IMR-90 (cell line): ENCODE results near the gene CREB3L1. TPM values are rescaled to one million over a fixed set of nuclear protein-coding genes. Genes with fewer than 3 reads are reported as not detected.
"Not testable (repeated sequence)": the region's sequence is repeated elsewhere in the genome, so short reads cannot be mapped to it uniquely, and the experiment has no call there.

Source experiments
- ATAC-seq: fragments of 200-7000 bp; cut with Tn5 transposase; 2 replicates; pipeline ENCODE4 v1.9.1; 2020; ENCODE audit warnings: low read depth, mild to moderate bottlenecking, moderate library complexity
- BruUV-seq: library from RNA; stranded (reverse); fragments of 400-500 nt; replicated peaks from 2 replicates; lab custom pipeline; 2021; lab: Mats Ljungman, UMichigan
- CTCF ChIA-PET: fragments of 300-600 bp; formaldehyde crosslinking; extraction: SDS; loops from one replicate; lab custom pipeline; 2021; ENCODE audit warnings: antibody characterized with exemption; lab: Yijun Ruan, JAX
- POLR2A ChIA-PET: fragments of 300-600 bp; sonication (Branson Sonifier 250); formaldehyde crosslinking; loops from one replicate; lab custom pipeline; 2022; ENCODE audit warnings: antibody characterized with exemption; ENCODE audit not compliant: unreplicated experiment; lab: Charles Lee
- DNase-seq: peaks from one replicate; pipeline ENCODE4 v3.0.0; 2013
- H2AFZ ChIP-seq: replicated peaks from 2 replicates; pipeline ENCODE3; 2013; ENCODE audit warnings: low read length, mild to moderate bottlenecking; ENCODE audit not compliant: poor library complexity
- H2AK5ac ChIP-seq: 2 replicates; pipeline ENCODE4 v1.6.1; 2013; ENCODE audit warnings: low read depth, low read length, inconsistent platforms
- H2AK9ac ChIP-seq: replicated peaks from 2 replicates; pipeline ENCODE3; 2013; ENCODE audit warnings: mild to moderate bottlenecking, low read depth, low read length, moderate library complexity; ENCODE audit not compliant: poor library complexity
- H2BK120ac ChIP-seq: 2 replicates; pipeline ENCODE4 v1.6.1; 2013; ENCODE audit warnings: low read depth, low read length, inconsistent platforms
- H2BK15ac ChIP-seq: 3 replicates; pipeline ENCODE4 v1.6.1; 2013; ENCODE audit warnings: low read depth, low read length, inconsistent platforms
- H2BK20ac ChIP-seq: 2 replicates; pipeline ENCODE4 v1.6.1; 2013; ENCODE audit warnings: low read depth, mild to moderate bottlenecking, inconsistent platforms, low read length, moderate library complexity
- H2BK5ac ChIP-seq: 2 replicates; pipeline ENCODE4 v1.6.1; 2013; ENCODE audit warnings: mild to moderate bottlenecking, low read depth, low read length, inconsistent platforms; ENCODE audit not compliant: poor library complexity, severe bottlenecking
- H3K14ac ChIP-seq: replicated peaks from 2 replicates; pipeline ENCODE4 v1.6.1; 2013; ENCODE audit warnings: low read depth, low read length, inconsistent platforms
- H3K18ac ChIP-seq: 2 replicates; pipeline ENCODE4 v1.6.1; 2013; ENCODE audit warnings: low read depth, low read length, control low read depth
- H3K23ac ChIP-seq: 2 replicates; pipeline ENCODE4 v1.6.1; 2013; ENCODE audit warnings: low read depth, low read length, inconsistent platforms
- H3K27ac ChIP-seq: 2 replicates; pipeline ENCODE4 v1.5.1; 2013; ENCODE audit warnings: mild to moderate bottlenecking, control low read depth, low read length; ENCODE audit not compliant: insufficient read depth
- H3K27me3 ChIP-seq: 2 replicates; pipeline ENCODE4 v1.6.1; 2013; ENCODE audit warnings: low read length; ENCODE audit not compliant: control insufficient read depth, insufficient read depth
- H3K36me3 ChIP-seq: 2 replicates; pipeline ENCODE4 v1.6.1; 2013; ENCODE audit warnings: low read length, mixed read lengths; ENCODE audit not compliant: control insufficient read depth, insufficient read depth
- H3K4ac ChIP-seq: 2 replicates; pipeline ENCODE4 v1.6.1; 2013; ENCODE audit warnings: low read depth, low read length, inconsistent platforms
- H3K4me1 ChIP-seq: 2 replicates; pipeline ENCODE4 v1.6.1; 2013; ENCODE audit warnings: low read length, mixed read lengths; ENCODE audit not compliant: control insufficient read depth, insufficient read depth
- H3K4me2 ChIP-seq: 2 replicates; pipeline ENCODE4 v1.6.1; 2013; ENCODE audit warnings: low read depth, mild to moderate bottlenecking, control low read depth, low read length, moderate library complexity
- H3K4me3 ChIP-seq: 2 replicates; pipeline ENCODE4 v1.5.1; 2013; ENCODE audit warnings: low read depth, mild to moderate bottlenecking, control low read depth, low read length, moderate library complexity; ENCODE audit not compliant: insufficient read depth
- H3K56ac ChIP-seq: 2 replicates; pipeline ENCODE4 v1.6.1; 2013; ENCODE audit warnings: low read length, inconsistent platforms; ENCODE audit not compliant: insufficient read depth; ENCODE audit errors: extremely low read depth
- H3K79me1 ChIP-seq, 2 experiments: 2 replicates each; pipeline ENCODE4 v1.6.1; 2013; ENCODE audit warnings: low read length in 2 of 2, inconsistent platforms in 1 of 2, low read depth in 1 of 2
- H3K9ac ChIP-seq: 2 replicates; pipeline ENCODE4 v1.6.1; 2013; ENCODE audit warnings: low read depth, low read length, control low read depth
- H3K9me1 ChIP-seq: 2 replicates; pipeline ENCODE4 v1.6.1; 2013; ENCODE audit warnings: low read length, inconsistent platforms; ENCODE audit not compliant: insufficient read depth
- H3K9me3 ChIP-seq: 2 replicates; pipeline ENCODE4 v1.6.1; 2013; ENCODE audit warnings: low read length; ENCODE audit not compliant: control insufficient read depth, insufficient read depth
- H4K20me1 ChIP-seq: 2 replicates; pipeline ENCODE4 v1.6.1; 2013; ENCODE audit warnings: low read length, inconsistent platforms; ENCODE audit not compliant: insufficient read depth
- H4K5ac ChIP-seq: 2 replicates; pipeline ENCODE4 v1.6.1; 2013; ENCODE audit warnings: mild to moderate bottlenecking, low read depth, low read length, control low read depth
- H4K8ac ChIP-seq, 2 experiments: 2 replicates each; pipeline ENCODE4 v1.6.1; 2013; ENCODE audit warnings: low read depth in 2 of 2, low read length in 2 of 2, control low read depth in 1 of 2, inconsistent platforms in 1 of 2
- H4K91ac ChIP-seq: 2 replicates; pipeline ENCODE4 v1.6.1; 2013; ENCODE audit warnings: low read depth, low read length, inconsistent platforms; ENCODE audit not compliant: insufficient read depth
- WGBS, 2 experiments: methylation state at CpG; one replicate each; pipeline versions ENCODE4 v1.1.5 to v1.1.7; 2013; ENCODE audit warnings: missing lambda C conversion rate in 2 of 2; ENCODE audit not compliant: insufficient read length in 1 of 2; ENCODE audit errors: extremely low coverage in 2 of 2; 5-methylcytosine and 5-hydroxymethylcytosine counted together
- dilution Hi-C: fragments of 300-500 bp; cut with HindIII; formaldehyde crosslinking; loops from one replicate; pipeline ENCODE4 v1.14.3; 2018; ENCODE audit warnings: low sequenced_read_pairs; ENCODE audit not compliant: unreplicated experiment
- in situ Hi-C: fragments of 300-500 bp; cut with MboI; formaldehyde crosslinking; loops from 3 replicates; pipeline ENCODE4 v1.14.3; 2019; ENCODE audit warnings: low sequenced_read_pairs, inconsistent platforms, mixed read lengths
- intact Hi-C: fragments of 100-400 bp; cut with micrococcal nuclease; formaldehyde crosslinking; loops from 2 replicates; pipeline ENCODE4 v1.10.0; 2022
- polyA plus RNA-seq, 3 experiments: library from polyadenylated mRNA; depleted of rRNA; stranded (reverse); fragments of >200 nt; gene quantifications; 2 replicates each; pipeline ENCODE4 v1.2.3, GENCODE V29; 2012; ENCODE audit warnings: low replicate concordance in 1 of 3
- total RNA-seq: library from RNA; depleted of rRNA; stranded (reverse); fragments of >200 nt; gene quantifications from 2 replicates; pipeline ENCODE4 v1.2.3, GENCODE V29; 2012

CREB3L1 gene
- total and polyA plus RNA-seq, 2 of the 4 experiments (the other 2 are of a cell fraction): 8.1 to 82.3 TPM

DNA sequence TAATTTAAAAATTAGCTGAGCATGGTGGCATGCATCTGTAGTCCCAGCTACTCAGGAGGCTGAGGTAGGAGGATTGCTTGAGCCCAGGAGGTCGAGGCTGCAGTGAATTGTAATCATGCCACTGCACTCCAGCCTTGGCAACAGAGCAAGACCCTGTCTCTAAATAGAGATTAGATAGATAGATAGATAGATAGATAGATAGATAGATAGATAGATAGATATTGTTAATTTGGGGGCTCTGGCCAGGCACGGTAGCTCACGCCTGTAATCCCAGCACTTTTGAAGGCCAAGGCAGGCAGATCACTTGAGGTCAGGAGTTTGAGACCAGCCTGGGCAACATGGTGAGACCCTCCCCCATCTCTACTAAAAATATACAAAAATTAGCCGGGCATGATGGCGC is 18.1 kb upstream of the CREB3L1 start:
- CTCF ChIA-PET, H3K79me1 ChIP-seq, H3K36me3 ChIP-seq, H4K20me1 ChIP-seq, H3K23ac ChIP-seq, H3K4ac ChIP-seq, H3K4me1 ChIP-seq, H3K4me2 ChIP-seq, intact Hi-C loops, H2AK5ac ChIP-seq, H3K14ac ChIP-seq, H3K9me1 ChIP-seq, DNase-seq, H2BK20ac ChIP-seq, H4K5ac ChIP-seq, H2AFZ ChIP-seq, H2BK15ac ChIP-seq, H3K27me3 ChIP-seq, H2BK5ac ChIP-seq, H3K4me3 ChIP-seq, dilution Hi-C loops, H4K8ac ChIP-seq, BruUV-seq, POLR2A ChIA-PET, H3K9ac ChIP-seq, H3K56ac ChIP-seq, in situ Hi-C loops, H4K91ac ChIP-seq, H3K9me3 ChIP-seq, H2AK9ac ChIP-seq, H3K18ac ChIP-seq, H3K27ac ChIP-seq, ATAC-seq, H2BK120ac ChIP-seq: not testable (repeated sequence)
- WGBS, 2 experiments: no CpG with 5 or more reads among the region's 5 CpGs
